GM12878 (cell line): Measurements from ENCODE around the gene STAT4. TPM values are rescaled to one million over a fixed set of nuclear protein-coding genes. Genes with fewer than 3 reads are reported as not detected.

Experiments used
- ATAC-seq: fragments of 200-7000 bp; cut with Tn5 transposase; 3 replicates; pipeline ENCODE4 v1.9.1; 2020; ENCODE audit warnings: mild to moderate bottlenecking, moderate library complexity
- BruUV-seq: library from RNA; stranded (reverse); fragments of 400-500 nt; replicated peaks from 2 replicates; lab custom pipeline; 2021; lab: Mats Ljungman, UMichigan
- CTCF ChIA-PET: fragments of 300-600 bp; sonication (Branson Sonifier 250); formaldehyde crosslinking; extraction: SDS; loops from one replicate; lab custom pipeline; 2021; ENCODE audit warnings: inconsistent platforms; lab: Yijun Ruan, JAX
- POLR2A ChIA-PET: fragments of 350-600 bp; formaldehyde crosslinking; extraction: SDS; loops from one replicate; lab custom pipeline; 2021; ENCODE audit warnings: inconsistent platforms; lab: Charles Lee
- RAD21 ChIA-PET: fragments of 300-600 bp; sonication (Branson Sonifier 250); formaldehyde crosslinking; loops from one replicate; lab custom pipeline; 2023; ENCODE audit warnings: antibody characterized with exemption; ENCODE audit not compliant: unreplicated experiment; lab: Charles Lee
- SMC1A ChIA-PET: fragments of 300-600 bp; sonication (Branson Sonifier 250); formaldehyde crosslinking; loops from one replicate; lab custom pipeline; 2023; ENCODE audit not compliant: unreplicated experiment, uncharacterized antibody; lab: Charles Lee
- DNase-seq: peaks from one replicate; pipeline ENCODE4 v3.0.0-alpha.2; 2011; ENCODE audit warnings: low read depth, low spot score
- FAIRE-seq: peaks from 3 replicates; lab custom pipeline; 2011; peaks lifted over from hg19 to GRCh38; lab: Jason Lieb, UNC
- H2AFZ ChIP-seq: 2 replicates; pipeline ENCODE4 v1.6.0; 2011; ENCODE audit warnings: low read depth, low read length, control low read depth; ENCODE audit not compliant: control insufficient read depth
- H3K27ac ChIP-seq: 2 replicates; pipeline ENCODE4 v1.5.1; 2011; ENCODE audit warnings: control low read depth; ENCODE audit not compliant: control insufficient read depth, insufficient read depth
- H3K27me3 ChIP-seq, 2 experiments: replicated peaks in 1 of 2; 2 replicates each; pipeline versions ENCODE4 v1.6.0 to v1.6.1; 2011; ENCODE audit warnings: low read length in 1 of 2; ENCODE audit not compliant: control insufficient read depth in 2 of 2, insufficient read depth in 2 of 2
- H3K36me3 ChIP-seq, 2 experiments: 2 replicates each; pipeline ENCODE4 v1.5.1; 2011; ENCODE audit warnings: low read length in 1 of 2; ENCODE audit not compliant: control insufficient read depth in 2 of 2, insufficient read depth in 2 of 2
- H3K4me1 ChIP-seq: 2 replicates; pipeline ENCODE4 v1.6.1; 2011; ENCODE audit warnings: mild to moderate bottlenecking, low read length, moderate library complexity, mixed read lengths; ENCODE audit not compliant: control insufficient read depth, insufficient read depth
- H3K4me2 ChIP-seq: 2 replicates; pipeline ENCODE4 v1.6.0; 2011; ENCODE audit warnings: control low read depth; ENCODE audit not compliant: control insufficient read depth, insufficient read depth
- H3K4me3 ChIP-seq: fragments of 200-600 bp; sonication (generic); 2 replicates; pipeline ENCODE4 v1.5.1; 2016
- H3K79me2 ChIP-seq: 2 replicates; pipeline ENCODE4 v1.6.0; 2011; ENCODE audit warnings: low read length; ENCODE audit not compliant: control insufficient read depth, insufficient read depth
- H3K9ac ChIP-seq: 2 replicates; pipeline ENCODE4 v1.8.0; 2011; ENCODE audit warnings: low read length, control low read depth, mixed read lengths; ENCODE audit not compliant: control insufficient read depth, insufficient read depth
- H3K9me3 ChIP-seq: replicated peaks from 3 replicates; pipeline ENCODE4 v1.5.1; 2011; ENCODE audit warnings: mild to moderate bottlenecking, low read length; ENCODE audit not compliant: control insufficient read depth, insufficient read depth
- H4K20me1 ChIP-seq: 2 replicates; pipeline ENCODE4 v1.6.0; 2011; ENCODE audit not compliant: control insufficient read depth, insufficient read depth
- PML ChIP-seq: IDR thresholded peaks from 2 replicates; pipeline ENCODE4 v1.6.1; 2012; ENCODE audit warnings: low read length, inconsistent platforms
- POLR2A ChIP-seq: IDR thresholded peaks from 2 replicates; pipeline ENCODE4 v1.6.1; 2011; ENCODE audit warnings: low read depth, mild to moderate bottlenecking, low read length
- POLR2AphosphoS2 ChIP-seq: IDR thresholded peaks from 2 replicates; pipeline ENCODE4 v1.6.1; 2011; ENCODE audit warnings: low read depth, mild to moderate bottlenecking, low read length, improper control_type of control experiment, moderate library complexity
- POLR2AphosphoS5 ChIP-seq: IDR thresholded peaks from 2 replicates; pipeline ENCODE4 v1.6.1; 2011; ENCODE audit warnings: mild to moderate bottlenecking, low read length, inconsistent platforms
- POU2F2 ChIP-seq: IDR thresholded peaks from 3 replicates; pipeline ENCODE4 v1.6.1; 2011; ENCODE audit warnings: low read depth, mild to moderate bottlenecking, low read length, borderline replicate concordance
- SMAD5 ChIP-seq: IDR thresholded peaks from 2 replicates; pipeline ENCODE4 v1.6.1; 2016; ENCODE audit warnings: antibody characterized with exemption, low read depth
- SRF ChIP-seq, 2 experiments: IDR thresholded peaks; 2 replicates each; pipeline ENCODE4 v1.6.1; 2011; ENCODE audit warnings: low read depth in 2 of 2, low read length in 2 of 2, mild to moderate bottlenecking in 1 of 2, moderate library complexity in 1 of 2
- ZNF24 ChIP-seq: fragments of 450-650 bp; IDR thresholded peaks from 2 replicates; pipeline ENCODE4 v1.6.1; 2017; ENCODE audit warnings: antibody characterized with exemption, mild to moderate bottlenecking
- ZNF384 ChIP-seq: IDR thresholded peaks from 2 replicates; pipeline ENCODE4 v1.6.1; 2012; ENCODE audit warnings: low read depth, mild to moderate bottlenecking, low read length, improper control_type of control experiment, borderline replicate concordance
- WGBS: methylation state at CpG from one replicate; pipeline ENCODE4 v1.1.6; 2016; ENCODE audit warnings: low lambda C conversion rate; ENCODE audit not compliant: insufficient replicate concordance, insufficient coverage; ENCODE audit errors: missing lambda C conversion rate; 5-methylcytosine and 5-hydroxymethylcytosine counted together
- in situ Hi-C: fragments of 300-500 bp; cut with MboI; formaldehyde crosslinking; loops from 9 replicates; pipeline ENCODE4 v1.14.3; 2018; ENCODE audit warnings: mixed read lengths
- intact Hi-C: fragments of 100-400 bp; cut with micrococcal nuclease; formaldehyde crosslinking; loops from one replicate; pipeline ENCODE4 v1.14.2; 2022; ENCODE audit not compliant: unreplicated experiment
- polyA plus RNA-seq, 11 experiments: library from polyadenylated mRNA; depleted of rRNA in 4 of 11; unstranded in 6 of 11; stranded (reverse) in 5 of 11; fragments of >200 nt; fragmentation: Nextera tagmentation in 4 of 11; fragmentation: Illumina TruSeq in 1 of 11; extraction: Ambion mirVana in 4 of 11; extraction: Trizol in 1 of 11; gene quantifications; 1 replicate in 1 of 11; 2 replicates in 10 of 11; pipeline versions ENCODE4 v1.2.1 to v1.2.3, GENCODE V29; 2011 to 2016; ENCODE audit warnings: inconsistent platforms in 2 of 11, missing spikeins in 2 of 11, low read depth in 1 of 11
- total RNA-seq, 4 experiments: library from RNA; depleted of rRNA in 3 of 4; stranded (reverse); fragments of >200 nt in 3 of 4; fragmentation: Illumina TruSeq in 1 of 4; extraction: Trizol in 1 of 4; gene quantifications; 2 replicates each; pipeline versions ENCODE4 v1.2.1 to v1.2.3, GENCODE V29; 2013 to 2021
- TF ChIP-seq, protein P1 (sequence below): fragments of 450-650 bp; IDR thresholded peaks from 2 replicates; pipeline ENCODE4 v1.6.1; 2016; ENCODE audit warnings: mild to moderate bottlenecking, moderate library complexity, borderline replicate concordance

STAT4 gene
- total and polyA plus RNA-seq, 10 of the 15 experiments (the other 5 are each of a cell fraction or from before 2014, with no cell fraction given), result 3.1 to 9.3 (median 7.1) TPM

DNA sequence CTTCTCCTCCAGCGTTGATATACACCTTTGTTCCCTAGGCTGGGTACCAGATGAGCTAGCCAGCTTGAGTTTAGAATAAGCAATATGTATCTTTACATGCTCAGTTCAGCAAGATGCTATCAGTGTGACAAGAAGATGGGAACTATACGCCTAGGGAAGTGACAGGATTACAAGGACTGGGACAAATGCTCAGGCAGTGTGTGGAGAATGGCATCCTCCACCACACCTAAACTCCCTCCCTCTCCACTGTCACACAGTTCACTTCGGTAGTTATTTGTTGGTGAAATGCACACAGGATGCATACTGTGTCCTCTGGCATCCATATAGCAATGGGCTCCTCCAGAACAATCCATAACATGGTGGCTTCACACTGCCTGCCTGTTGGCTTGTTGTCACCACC, 144.5 kb downstream of the STAT4 start:
- ChIA-PET POLR2A (interaction anchor here (1.2 kb wide), 1 partner anchor 8 kb away, joined by 4 read pairs; the partner anchor contains the start of gene STAT1), CTCF (no interaction called here), SMC1A (interaction anchor here (1.2 to 2.1 kb wide), 3 partner anchors 10 to 38 kb away, joined by 3 to 6 read pairs (median 3); no protein-coding TSS in a partner anchor), RAD21 (interaction anchor here (1.4 kb wide), 1 partner anchor 46 kb away, joined by 3 read pairs; no protein-coding TSS in a partner anchor)
- no peak overlapping the region for H3K27ac ChIP-seq
- 99% methylated on average over 3 of the region's 3 CpGs for WGBS
- ATAC-seq, result no peak; the same call in 2 of the 3 replicates
- in situ Hi-C loops, result no loop called here
- H4K20me1 ChIP-seq, result peaks cover 22% of the 10 kb centered on the region
- FAIRE-seq, result no peak
- H3K4me1 ChIP-seq, result peaks cover 3% of the 10 kb centered on the region
- no peak overlapping the region for H2AFZ ChIP-seq
- TF ChIP-seq POU2F2 (0 out of 3 replicates have a peak, but pooled peaks have one; percentile 20), POLR2A (peak; percentile 63; the same call in 1 of the 2 replicates), ZNF24 (no peak), PML (no peak), SRF (IDR thresholded peaks at IDR 0.05; ENCODE audit: low read depth in 2 of 2, low read length in 2 of 2) (no peak), POLR2AphosphoS2 (no peak), ZNF384 (no peak), SMAD5 (0 out of 2 replicates have a peak, but pooled peaks have one; percentile 1), POLR2AphosphoS5 (peak; percentile 85)
- TF ChIP-seq, protein P1, sequence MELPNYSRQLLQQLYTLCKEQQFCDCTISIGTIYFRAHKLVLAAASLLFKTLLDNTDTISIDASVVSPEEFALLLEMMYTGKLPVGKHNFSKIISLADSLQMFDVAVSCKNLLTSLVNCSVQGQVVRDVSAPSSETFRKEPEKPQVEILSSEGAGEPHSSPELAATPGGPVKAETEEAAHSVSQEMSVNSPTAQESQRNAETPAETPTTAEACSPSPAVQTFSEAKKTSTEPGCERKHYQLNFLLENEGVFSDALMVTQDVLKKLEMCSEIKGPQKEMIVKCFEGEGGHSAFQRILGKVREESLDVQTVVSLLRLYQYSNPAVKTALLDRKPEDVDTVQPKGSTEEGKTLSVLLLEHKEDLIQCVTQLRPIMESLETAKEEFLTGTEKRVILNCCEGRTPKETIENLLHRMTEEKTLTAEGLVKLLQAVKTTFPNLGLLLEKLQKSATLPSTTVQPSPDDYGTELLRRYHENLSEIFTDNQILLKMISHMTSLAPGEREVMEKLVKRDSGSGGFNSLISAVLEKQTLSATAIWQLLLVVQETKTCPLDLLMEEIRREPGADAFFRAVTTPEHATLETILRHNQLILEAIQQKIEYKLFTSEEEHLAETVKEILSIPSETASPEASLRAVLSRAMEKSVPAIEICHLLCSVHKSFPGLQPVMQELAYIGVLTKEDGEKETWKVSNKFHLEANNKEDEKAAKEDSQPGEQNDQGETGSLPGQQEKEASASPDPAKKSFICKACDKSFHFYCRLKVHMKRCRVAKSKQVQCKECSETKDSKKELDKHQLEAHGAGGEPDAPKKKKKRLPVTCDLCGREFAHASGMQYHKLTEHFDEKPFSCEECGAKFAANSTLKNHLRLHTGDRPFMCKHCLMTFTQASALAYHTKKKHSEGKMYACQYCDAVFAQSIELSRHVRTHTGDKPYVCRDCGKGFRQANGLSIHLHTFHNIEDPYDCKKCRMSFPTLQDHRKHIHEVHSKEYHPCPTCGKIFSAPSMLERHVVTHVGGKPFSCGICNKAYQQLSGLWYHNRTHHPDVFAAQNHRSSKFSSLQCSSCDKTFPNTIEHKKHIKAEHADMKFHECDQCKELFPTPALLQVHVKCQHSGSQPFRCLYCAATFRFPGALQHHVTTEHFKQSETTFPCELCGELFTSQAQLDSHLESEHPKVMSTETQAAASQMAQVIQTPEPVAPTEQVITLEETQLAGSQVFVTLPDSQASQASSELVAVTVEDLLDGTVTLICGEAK, result no peak
- 0 out of 2 replicates have a peak overlapping the region, but pooled peaks have one; percentile 26 for H3K4me2 ChIP-seq
- H3K36me3 ChIP-seq, result peaks cover 25 to 82% of the 10 kb centered on the region in 2 experiments
- peaks cover 27% of the 10 kb centered on the region for H3K9me3 ChIP-seq
- BruUV-seq, result no TSS peak
- no peak for DNase-seq
- intact Hi-C loops, result no loop called here
- H3K27me3 ChIP-seq, result no peaks in the 10 kb centered on the region
- no peak overlapping the region for H3K9ac ChIP-seq
- no peak overlapping the region for H3K4me3 ChIP-seq
- peaks cover 71% of the 10 kb centered on the region for H3K79me2 ChIP-seq
